Motor neuron (in vitro differentiated cells): ENCODE measurements around the gene RBMS3. TPM values are rescaled to one million over a fixed set of nuclear protein-coding genes. Genes with fewer than 3 reads are reported as not detected.

Experiments
- ATAC-seq, 8 experiments: fragments of 200-7000 bp; cut with Tn5 transposase; replicated peaks in 6 of 8; 2 replicates each; pipeline ENCODE4 v1.8.0; 2021; ENCODE audit warnings: mild to moderate bottlenecking in 8 of 8, moderate library complexity in 8 of 8
- H3K27ac ChIP-seq, 2 donors: fragments of 250-450 bp; sonication (Bioruptor Pico); 2 replicates each; pipeline ENCODE4 v1.9.0; 2021; ENCODE audit warnings: antibody characterized with exemption in 2 of 2, mild to moderate bottlenecking in 2 of 2, moderate library complexity in 1 of 2
- H3K4me1 ChIP-seq, 2 donors: fragments of 250-450 bp; sonication (Bioruptor Pico); replicated peaks in 1 of 2; 2 replicates each; pipeline ENCODE4 v1.6.1; 2021; ENCODE audit warnings: antibody characterized with exemption in 2 of 2, mild to moderate bottlenecking in 2 of 2, moderate library complexity in 1 of 2
- H3K4me3 ChIP-seq, 5 donors: fragments of 250-450 bp; sonication (Bioruptor Pico); 2 replicates each; pipeline ENCODE4 v1.9.0; 2021; ENCODE audit warnings: antibody characterized with exemption in 5 of 5, mild to moderate bottlenecking in 5 of 5, moderate library complexity in 4 of 5
- WGBS, 10 experiments: fragments of 450-650 bp; shearing (Covaris generic); methylation state at CpG; one replicate each; pipeline ENCODE4 v1.0.0; 2022; 5-methylcytosine and 5-hydroxymethylcytosine counted together
- in situ Hi-C, 9 experiments: fragments of 400-800 bp; cut with MboI; loops; one replicate each; pipeline ENCODE4 v1.15.0; 2021; ENCODE audit warnings: low sequenced_read_pairs in 9 of 9, low pct_unique_long_range_greater_than_20kb in 2 of 9; ENCODE audit not compliant: unreplicated experiment in 9 of 9
- total RNA-seq, 8 experiments: library from RNA; unstranded; fragments of 300-600 nt; gene quantifications; 2 replicates each; pipeline versions ENCODE4 v1.2.3 to v1.2.4, GENCODE V29; 2022

The RBMS3 gene
- total RNA-seq, 8 experiments from 2014 or later: 11.0 to 63.7 (median 16.7) TPM

DNA sequence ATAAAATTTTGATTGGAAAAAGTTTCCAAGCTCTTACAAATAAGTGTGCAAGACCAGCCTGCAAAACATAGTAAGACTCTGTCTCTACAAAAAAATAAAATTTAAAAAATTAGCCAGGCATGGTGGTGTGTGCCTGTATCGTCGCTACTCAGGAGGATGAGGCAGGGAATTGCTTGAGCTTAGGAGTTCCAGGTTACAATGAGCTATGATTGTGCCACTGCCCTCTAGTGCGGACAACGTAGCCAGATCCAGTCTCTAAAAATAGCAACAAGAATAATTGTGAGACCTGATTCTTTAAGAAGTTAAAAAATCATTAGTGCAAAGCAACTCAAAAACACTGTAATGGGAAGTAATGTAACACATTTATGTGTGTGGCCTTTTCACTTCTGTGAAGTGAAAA, 251.6 kb downstream of the RBMS3 start:
- 75 to 100% (median 95%) methylated on average over 1 to 4 of the region's 4 CpGs for WGBS, 10 experiments
- Histone ChIP-seq H3K4me3 (no peak overlapping the region), H3K27ac (no peak overlapping the region), H3K4me1 (no peaks in the 10 kb centered on the region)
- no peak for ATAC-seq
- in situ Hi-C loops: no loop called here

- in situ Hi-C loops: no loop called here
- no peaks in the 10 kb centered on the region for H3K4me1 ChIP-seq
- 77 to 100% (median 92%) methylated on average over 1 to 3 of the region's 3 CpGs; no CpG with 5 or more reads in 1 of the 10 experiments for WGBS, 10 experiments
- H3K4me3 ChIP-seq: no peak overlapping the region
- ATAC-seq: no peak
- H3K27ac ChIP-seq: no peak overlapping the region
Measured at GRCh38 chr3:29534006-29534405, 253.1 kb downstream of the RBMS3 start.

GRCh38 chr3:29536016-29536758, 255.3 kb downstream of the RBMS3 start:
- Histone ChIP-seq H3K4me1 (no peaks in the 10 kb centered on the region), H3K4me3 (no peak overlapping the region), H3K27ac (no peak overlapping the region)
- peak in 1 of 8 experiments; percentile 16 for ATAC-seq
- in situ Hi-C loops: no loop called here
- 80 to 100% (median 90%) methylated on average over 1 to 4 of the region's 4 CpGs; no CpG with 5 or more reads in 1 of the 10 experiments for WGBS, 10 experiments

- ATAC-seq: no peak
- in situ Hi-C loops: no loop called here
- WGBS, 10 experiments: 30 to 97% (median 89%) methylated on average over 4 to 5 of the region's 5 CpGs
- Histone ChIP-seq H3K27ac (no peak overlapping the region), H3K4me1 (no peaks in the 10 kb centered on the region), H3K4me3 (no peak overlapping the region)
Measured at GRCh38 chr3:29537889-29538609, 257.2 kb downstream of the RBMS3 start.

GRCh38 chr3:29538610-29538958, 257.7 kb downstream of the RBMS3 start:
- 0 to 100% (median 67%) methylated on average over 1 to 2 of the region's 2 CpGs; no CpG with 5 or more reads in 2 of the 10 experiments for WGBS, 10 experiments
- Histone ChIP-seq H3K27ac (no peak overlapping the region), H3K4me1 (no peaks in the 10 kb centered on the region), H3K4me3 (no peak overlapping the region)
- no peak for ATAC-seq
- in situ Hi-C loops: no loop called here

DNA sequence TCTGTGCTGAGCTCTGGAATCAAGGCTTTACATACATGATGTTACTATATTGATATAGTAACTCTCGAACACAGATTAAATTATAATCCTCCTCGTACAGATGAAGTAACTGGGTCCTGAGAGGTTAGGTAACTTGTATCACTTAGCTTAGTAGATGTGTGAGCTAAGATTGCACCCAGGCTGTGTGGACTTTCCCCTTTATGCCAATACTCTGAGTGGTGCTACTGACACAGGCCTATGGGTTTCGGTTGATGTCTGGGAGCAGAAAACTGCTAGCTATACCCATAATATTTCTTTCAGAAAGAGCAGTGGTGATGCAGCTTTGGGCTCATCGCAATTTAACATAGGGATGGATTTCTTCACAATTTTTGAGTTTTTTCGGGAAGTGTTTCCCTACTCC, 259.7 kb downstream of the RBMS3 start:
- 86 to 100% (median 95%) methylated on average over 1 to 5 of the region's 5 CpGs; no CpG with 5 or more reads in 1 of the 10 experiments for WGBS, 10 experiments
- Histone ChIP-seq H3K4me1 (no peaks in the 10 kb centered on the region), H3K4me3 (no peak overlapping the region), H3K27ac (no peak overlapping the region)
- ATAC-seq: no peak
- in situ Hi-C loops: no loop called here

- 75 to 100% (median 93%) methylated on average over 1 of the region's 1 CpG; no CpG with 5 or more reads in 1 of the 10 experiments for WGBS, 10 experiments
- Histone ChIP-seq H3K27ac (no peak overlapping the region), H3K4me3 (no peak overlapping the region), H3K4me1 (no peaks in the 10 kb centered on the region)
- in situ Hi-C loops: no loop called here
- ATAC-seq: peak in 3 of 8 experiments; percentile 19 to 75 (median 52)
Measured at GRCh38 chr3:29544701-29545363, 264.0 kb downstream of the RBMS3 start.

GRCh38 chr3:29545615-29546014, 264.7 kb downstream of the RBMS3 start:
- H3K27ac ChIP-seq: no peak overlapping the region
- ATAC-seq: no peak
- no peaks in the 10 kb centered on the region for H3K4me1 ChIP-seq
- in situ Hi-C loops: no loop called here
- H3K4me3 ChIP-seq: no peak overlapping the region

DNA sequence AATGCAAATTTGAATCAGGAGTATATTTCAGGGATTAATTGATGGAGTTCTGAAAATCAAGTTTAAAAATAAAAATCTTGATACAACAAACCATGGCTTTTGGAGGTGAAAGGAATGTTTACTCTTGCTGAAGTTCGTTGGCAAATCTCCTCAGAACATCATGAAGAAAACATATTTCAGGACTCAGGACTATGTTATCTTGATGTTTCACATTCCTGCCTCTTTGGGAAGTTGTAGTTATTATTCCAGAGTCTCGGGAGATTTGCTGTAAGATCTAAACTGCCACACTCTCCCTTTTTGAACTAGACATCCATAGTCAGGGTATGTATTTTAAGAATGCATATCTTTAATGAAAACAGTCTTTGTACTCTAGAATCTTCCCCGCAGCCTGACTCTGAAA, 271.2 kb downstream of the RBMS3 start:
- in situ Hi-C loops: no loop called here
- 69 to 88% (median 81%) methylated on average over 1 to 3 of the region's 3 CpGs; no CpG with 5 or more reads in 2 of the 10 experiments for WGBS, 10 experiments
- Histone ChIP-seq H3K4me1 (no peaks in the 10 kb centered on the region), H3K4me3 (no peak overlapping the region), H3K27ac (no peak overlapping the region)
- no peak for ATAC-seq

DNA sequence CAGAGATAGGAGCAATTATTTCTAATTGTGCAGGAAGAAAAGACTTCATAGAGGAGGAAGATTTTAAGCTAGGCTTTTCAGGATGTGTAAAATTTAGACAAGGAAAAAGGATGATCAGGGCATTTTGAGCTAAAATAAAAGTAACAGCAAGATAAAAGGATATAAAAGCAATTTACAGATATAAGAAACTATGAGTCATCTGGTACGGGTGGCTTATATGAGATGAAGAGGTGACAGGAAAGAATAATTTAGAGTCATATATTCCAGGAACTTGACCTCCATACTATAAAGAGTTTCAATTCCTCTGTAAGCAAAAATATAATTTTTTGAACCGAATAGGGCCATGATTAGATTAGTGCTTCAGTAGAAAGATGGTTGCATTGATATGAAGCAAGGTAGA, 273.7 kb downstream of the RBMS3 start:
- Histone ChIP-seq H3K27ac (no peak overlapping the region), H3K4me3 (no peak overlapping the region), H3K4me1 (no peaks in the 10 kb centered on the region)
- WGBS, 10 experiments: 71 to 100% (median 87%) methylated on average over 1 to 2 of the region's 2 CpGs
- in situ Hi-C loops: no loop called here
- no peak for ATAC-seq

GRCh38 chr3:29555590-29555989, 274.7 kb downstream of the RBMS3 start:
- H3K27ac ChIP-seq: no peak overlapping the region
- peak in 1 of 8 experiments; percentile 33 for ATAC-seq

GRCh38 chr3:29557186-29557585, 276.3 kb downstream of the RBMS3 start:
- in situ Hi-C loops: no loop called here
- no peak for ATAC-seq
- Histone ChIP-seq H3K27ac (no peak overlapping the region), H3K4me3 (no peak overlapping the region), H3K4me1 (no peaks in the 10 kb centered on the region)
- 80 to 100% (median 90%) methylated on average over 1 to 2 of the region's 2 CpGs; no CpG with 5 or more reads in 1 of the 10 experiments for WGBS, 10 experiments

More at GRCh38 chr3:29555590-29555989, 274.7 kb downstream of the RBMS3 start:
- no peak overlapping the region for H3K4me3 ChIP-seq
- in situ Hi-C loops: no loop called here
- 90 to 100% (median 97%) methylated on average over 2 of the region's 2 CpGs; no CpG with 5 or more reads in 2 of the 10 experiments for WGBS, 10 experiments
- no peaks in the 10 kb centered on the region for H3K4me1 ChIP-seq

DNA sequence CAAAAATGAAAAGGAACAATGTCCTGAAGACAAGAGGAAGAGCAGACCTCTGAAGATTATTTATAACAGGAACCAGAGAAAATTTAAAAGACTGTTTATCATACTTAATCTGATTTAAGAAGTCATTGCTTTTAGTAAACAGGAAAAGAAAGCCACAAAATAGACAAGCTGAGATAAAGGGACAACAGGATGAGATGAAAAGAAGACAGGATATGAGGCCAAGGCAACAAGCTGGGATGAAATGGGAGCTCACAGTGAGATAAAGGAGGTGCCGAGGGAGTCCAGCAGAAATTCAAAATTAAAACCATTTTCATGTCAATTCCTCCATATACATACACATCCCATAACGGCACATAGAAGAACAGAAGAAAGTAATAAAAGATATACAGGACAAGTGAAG, 277.0 kb downstream of the RBMS3 start:
- WGBS, 10 experiments: 34 to 100% (median 83%) methylated on average over 1 to 2 of the region's 2 CpGs; no CpG with 5 or more reads in 2 of the 10 experiments
- no peak overlapping the region for H3K4me3 ChIP-seq
- H3K27ac ChIP-seq: no peak overlapping the region
- no peaks in the 10 kb centered on the region for H3K4me1 ChIP-seq
- in situ Hi-C loops: no loop called here
- no peak for ATAC-seq
